Sigmoid colon (tissue), 4 donors: Measurements from ENCODE around the gene GREB1L.

Experiments
- POLR2AphosphoS5 ChIP-seq, 4 donors: sonication (generic); formaldehyde crosslinking; IDR thresholded peaks; one replicate each; pipeline ENCODE4 v1.6.1; 2017; ENCODE audit warnings: antibody characterized with exemption in 4 of 4
- TF ChIP-seq, protein P1 (sequence below), 4 experiments: fragments of 450-650 bp in 3 of 4; fragments of 200-600 bp in 1 of 4; IDR thresholded peaks; one replicate each; pipeline ENCODE4 v1.5.1; 2016 to 2019; ENCODE audit warnings: antibody characterized with exemption in 4 of 4, mild to moderate bottlenecking in 3 of 4, moderate library complexity in 2 of 4

DNA sequence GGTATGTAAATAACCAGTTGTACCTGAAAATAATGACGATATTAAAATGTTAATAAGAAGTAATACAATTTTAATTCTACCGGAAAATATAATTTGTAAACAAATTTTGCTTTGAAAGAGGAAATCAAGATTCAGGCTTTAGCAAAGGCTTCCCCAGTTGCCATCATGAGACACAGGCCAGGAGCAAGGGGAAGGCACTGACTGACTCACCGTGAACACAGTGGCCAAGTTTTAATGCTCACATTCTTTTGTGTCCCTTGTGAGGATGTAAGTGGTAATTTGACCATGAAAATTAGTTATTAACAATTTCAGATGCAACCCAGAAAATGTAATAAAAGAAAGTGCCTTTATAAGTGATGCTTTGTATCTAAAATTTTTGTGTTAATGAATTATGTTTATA is 164.1 kb downstream of the GREB1L start:
- TF ChIP-seq, protein P1, sequence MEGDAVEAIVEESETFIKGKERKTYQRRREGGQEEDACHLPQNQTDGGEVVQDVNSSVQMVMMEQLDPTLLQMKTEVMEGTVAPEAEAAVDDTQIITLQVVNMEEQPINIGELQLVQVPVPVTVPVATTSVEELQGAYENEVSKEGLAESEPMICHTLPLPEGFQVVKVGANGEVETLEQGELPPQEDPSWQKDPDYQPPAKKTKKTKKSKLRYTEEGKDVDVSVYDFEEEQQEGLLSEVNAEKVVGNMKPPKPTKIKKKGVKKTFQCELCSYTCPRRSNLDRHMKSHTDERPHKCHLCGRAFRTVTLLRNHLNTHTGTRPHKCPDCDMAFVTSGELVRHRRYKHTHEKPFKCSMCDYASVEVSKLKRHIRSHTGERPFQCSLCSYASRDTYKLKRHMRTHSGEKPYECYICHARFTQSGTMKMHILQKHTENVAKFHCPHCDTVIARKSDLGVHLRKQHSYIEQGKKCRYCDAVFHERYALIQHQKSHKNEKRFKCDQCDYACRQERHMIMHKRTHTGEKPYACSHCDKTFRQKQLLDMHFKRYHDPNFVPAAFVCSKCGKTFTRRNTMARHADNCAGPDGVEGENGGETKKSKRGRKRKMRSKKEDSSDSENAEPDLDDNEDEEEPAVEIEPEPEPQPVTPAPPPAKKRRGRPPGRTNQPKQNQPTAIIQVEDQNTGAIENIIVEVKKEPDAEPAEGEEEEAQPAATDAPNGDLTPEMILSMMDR (IDR thresholded peaks at IDR 0.05): no peak
- no peak for TF ChIP-seq POLR2AphosphoS5 (IDR thresholded peaks at IDR 0.05)
